ENCODE measurements around the gene C16orf90. TPM values are rescaled to one million over a fixed set of nuclear protein-coding genes. Genes with fewer than 3 reads are reported as not detected.

C16orf90 gene
- total RNA-seq, 1 donor: not detected

- no peaks in the 10 kb centered on the region for H4K20me1 ChIP-seq (ENCODE audit: insufficient read depth, low read length)
- H3K79me2 ChIP-seq (ENCODE audit: insufficient read depth, low read length): peaks cover 41% of the 10 kb centered on the region
- TF ChIP-seq, protein P1, sequence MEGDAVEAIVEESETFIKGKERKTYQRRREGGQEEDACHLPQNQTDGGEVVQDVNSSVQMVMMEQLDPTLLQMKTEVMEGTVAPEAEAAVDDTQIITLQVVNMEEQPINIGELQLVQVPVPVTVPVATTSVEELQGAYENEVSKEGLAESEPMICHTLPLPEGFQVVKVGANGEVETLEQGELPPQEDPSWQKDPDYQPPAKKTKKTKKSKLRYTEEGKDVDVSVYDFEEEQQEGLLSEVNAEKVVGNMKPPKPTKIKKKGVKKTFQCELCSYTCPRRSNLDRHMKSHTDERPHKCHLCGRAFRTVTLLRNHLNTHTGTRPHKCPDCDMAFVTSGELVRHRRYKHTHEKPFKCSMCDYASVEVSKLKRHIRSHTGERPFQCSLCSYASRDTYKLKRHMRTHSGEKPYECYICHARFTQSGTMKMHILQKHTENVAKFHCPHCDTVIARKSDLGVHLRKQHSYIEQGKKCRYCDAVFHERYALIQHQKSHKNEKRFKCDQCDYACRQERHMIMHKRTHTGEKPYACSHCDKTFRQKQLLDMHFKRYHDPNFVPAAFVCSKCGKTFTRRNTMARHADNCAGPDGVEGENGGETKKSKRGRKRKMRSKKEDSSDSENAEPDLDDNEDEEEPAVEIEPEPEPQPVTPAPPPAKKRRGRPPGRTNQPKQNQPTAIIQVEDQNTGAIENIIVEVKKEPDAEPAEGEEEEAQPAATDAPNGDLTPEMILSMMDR (IDR thresholded peaks at IDR 0.05; ENCODE audit: extremely low read depth, low read depth, low read length): no peak
- H3K27me3 ChIP-seq (ENCODE audit: insufficient read depth, low read length): no peaks in the 10 kb centered on the region
- H3K4me2 ChIP-seq (ENCODE audit: insufficient read depth, low read length): peak overlapping the region; percentile 77
- peak overlapping the region; percentile 85 for H3K27ac ChIP-seq (ENCODE audit: low read depth, low read length)
- H3K4me1 ChIP-seq (ENCODE audit: insufficient read depth, low read length): peaks cover 4% of the 10 kb centered on the region
- H2AFZ ChIP-seq (ENCODE audit: low read length): peak overlapping the region; percentile 52
- H3K4me3 ChIP-seq (ENCODE audit: insufficient read depth, low read length): peak overlapping the region; percentile 83
- DNase-seq (ENCODE audit: insufficient read length, low spot score, missing footprints): peak; percentile 92
- no peaks in the 10 kb centered on the region for H3K9me3 ChIP-seq (ENCODE audit: low read depth, low read length)
- H3K36me3 ChIP-seq (ENCODE audit: insufficient read depth, low read length): peaks cover 4% of the 10 kb centered on the region
Observed at GRCh38 chr16:3444032-3444388, 51.3 kb downstream of the C16orf90 start.

Small RNAs within 50 kb of the gene (small RNA-seq; reads per million reads assigned to genes)
- not detected for gene MIR6126

Other genes starting within 250 kb of the C16orf90 start
- gene MEFV, start 238.9 kb downstream of the C16orf90 start, total RNA-seq: under 0.01 TPM in 1 of 2 replicates, not detected in the other
- gene ZNF263, start 212.0 kb downstream of the C16orf90 start, total RNA-seq: 55.7 and 65.1 TPM in 2 replicates
- gene TIGD7, start 190.1 kb downstream of the C16orf90 start, total RNA-seq: 3.8 and 6.5 TPM in 2 replicates
- gene ZNF75A, start 190.0 kb downstream of the C16orf90 start, total RNA-seq: 21.8 and 26.1 TPM in 2 replicates
- gene OR2C1, start 139.6 kb downstream of the C16orf90 start, total RNA-seq: 0.29 TPM in 1 of 2 replicates, not detected in the other
- gene ZSCAN32, start 94.5 kb downstream of the C16orf90 start, total RNA-seq: 13.6 and 14.8 TPM in 2 replicates
- gene ZNF174, start 94.3 kb downstream of the C16orf90 start, total RNA-seq: 9.7 and 11.2 TPM in 2 replicates
- 2.9 TPM in 2 replicates for gene ZNF597, start 52.0 kb downstream of the C16orf90 start, total RNA-seq
- 19.7 and 27.5 TPM in 2 replicates for gene NAA60, start 51.8 kb downstream of the C16orf90 start, total RNA-seq
- gene CLUAP1, start 5.5 kb upstream of the C16orf90 start, total RNA-seq: 17.0 and 18.6 TPM in 2 replicates
- gene NLRC3, start 81.9 kb upstream of the C16orf90 start, total RNA-seq: under 0.01 and 0.29 TPM in 2 replicates
- 4.0 and 4.7 TPM in 2 replicates for gene SLX4, start 116.1 kb upstream of the C16orf90 start, total RNA-seq
- 11.9 and 13.3 TPM in 2 replicates for gene DNASE1, start 159.2 kb upstream of the C16orf90 start, total RNA-seq
- gene TRAP1, start 222.0 kb upstream of the C16orf90 start, total RNA-seq: 46.9 and 56.5 TPM in 2 replicates

All from osteoblast (primary cell).